B cell (primary cell): Measurements from ENCODE around the gene AQP9.

ENCODE experiments used
- CTCF ChIP-seq: fragments of 200-600 bp; IDR thresholded peaks from one replicate; pipeline ENCODE4 v1.8.0; 2022; ENCODE audit warnings: antibody characterized with exemption, mild to moderate bottlenecking
- EZH2 ChIP-seq: IDR thresholded peaks from 2 replicates; pipeline ENCODE4 v1.6.1; 2012; ENCODE audit warnings: borderline replicate concordance, low read depth, mild to moderate bottlenecking, moderate library complexity, low read length; ENCODE audit not compliant: insufficient read depth, poor library complexity, severe bottlenecking

GRCh38 chr15:58206151-58206550 lies 68.0 kb downstream of the AQP9 start:
- TF ChIP-seq CTCF (no peak), EZH2 (no peak)
